Measurements from ENCODE around the gene SLC38A3. TPM values are rescaled to one million over a fixed set of nuclear protein-coding genes. Genes with fewer than 3 reads are reported as not detected.
A peak's percentile ranks its signal among the peaks of the same experiment; 100 is the strongest.

The SLC38A3 gene
- total and polyA plus RNA-seq, 2 of the 8 experiments (the other 6 are each of a cell fraction or from before 2014, with no cell fraction given) = 1.2 to 3.7 TPM

- Histone ChIP-seq H2BK12ac (ENCODE audit: low read depth, low read length) (peak overlapping the region; percentile 91), H3K79me2 (ENCODE audit: control insufficient read depth in 1 of 2, insufficient read depth in 2 of 2, low read length in 2 of 2) (no peaks in the 10 kb centered on the region), H4K20me1 (replicated peaks in 1 of 2; ENCODE audit: control insufficient read depth in 1 of 2, insufficient read depth in 2 of 2, low read length in 2 of 2) (peaks cover 0 to 1% of the 10 kb centered on the region in 2 experiments), H3K18ac (ENCODE audit: extremely low read depth, low read length) (peak overlapping the region; percentile 86), H3K4me3 (ENCODE audit: extremely low read depth in 1 of 4, insufficient read depth in 2 of 4, low read depth in 3 of 4, low read length in 4 of 4) (peak overlapping the region in 1 of 4 experiments; percentile 2; a peak in 1 of 8 replicates), H4K5ac (ENCODE audit: insufficient read length, low read depth, low read length) (peak overlapping the region; percentile 74), H3K27me3 (replicated peaks in 1 of 4; ENCODE audit: control insufficient read depth in 3 of 4, extremely low read depth in 1 of 4, insufficient read depth in 3 of 4, low read length in 3 of 4) (no peaks in the 10 kb centered on the region; a peak in 2 of 7 replicates), H2BK15ac (ENCODE audit: low read length) (peak overlapping the region; percentile 95; the same call in 1 of the 2 replicates), H3K79me1 (ENCODE audit: low read depth, low read length) (no peaks in the 10 kb centered on the region), H3K56ac (replicated peaks; ENCODE audit: insufficient read length, low read depth, low read length) (no peak overlapping the region), H3K23me2 (ENCODE audit: low read depth, low read length) (peaks cover 4% of the 10 kb centered on the region; the same call in 1 of the 2 replicates), H3K27ac (ENCODE audit: low read depth, low read length) (peak overlapping the region; percentile 71), H3K9me3 (ENCODE audit: insufficient read depth in 2 of 2, low read depth in 1 of 2, low read length in 1 of 2) (no peaks in the 10 kb centered on the region), H3K4ac (replicated peaks; ENCODE audit: insufficient read length, low read depth, low read length) (peak overlapping the region; percentile 16), H2AFZ (ENCODE audit: low read length) (no peak overlapping the region), H3K36me3 (ENCODE audit: control insufficient read depth in 2 of 4, insufficient read depth in 4 of 4, low read length in 3 of 4) (no peaks in the 10 kb centered on the region), H2BK20ac (ENCODE audit: low read length) (peak overlapping the region; percentile 95; the same call in 1 of the 2 replicates), H3K14ac (ENCODE audit: insufficient read length) (no peak overlapping the region), H3K23ac (ENCODE audit: insufficient read length) (no peak overlapping the region), H3K9ac (replicated peaks in 1 of 4; ENCODE audit: extremely low read depth in 1 of 4, low read depth in 3 of 4, low read length in 3 of 4) (peak overlapping the region in 1 of 4 experiments; percentile 17; a peak in 1 of 7 replicates), H2BK5ac (ENCODE audit: low read depth, low read length) (peak overlapping the region; percentile 86), H2BK120ac (replicated peaks; ENCODE audit: low read depth, low read length) (no peak overlapping the region), H3K4me2 (ENCODE audit: insufficient read depth in 1 of 2, low read depth in 2 of 2, low read length in 2 of 2) (peak overlapping the region; percentile 46 to 58; a peak in 3 of 4 replicates), H2AK5ac (ENCODE audit: low read depth, low read length) (peak overlapping the region; percentile 29), H4K91ac (replicated peaks; ENCODE audit: insufficient read length, low read length) (peak overlapping the region; percentile 38), H4K8ac (ENCODE audit: extremely low read depth, insufficient read depth, low read length) (peak overlapping the region; percentile 82; the same call in 1 of the 2 replicates), H3K4me1 (replicated peaks in 1 of 4; ENCODE audit: control insufficient read depth in 3 of 4, insufficient read depth in 4 of 4, low read length in 3 of 4) (peaks cover 0 to 58% (median 45%) of the 10 kb centered on the region in 4 experiments; a peak in 6 of 7 replicates)
- 63% methylated on average over 7 of the region's 7 CpGs; no CpG with 5 or more reads in 1 of the 2 experiments for WGBS, 2 experiments (ENCODE audit: extremely low coverage in 1 of 2, insufficient coverage in 1 of 2, insufficient read length in 1 of 2, insufficient replicate concordance in 2 of 2, low coverage in 1 of 2, low lambda C conversion rate in 2 of 2, missing lambda C conversion rate in 1 of 2)
- ChIA-PET POLR2A (ENCODE audit: partially characterized antibody) (interaction anchor here (0.8 to 3.5 kb wide), 22 partner anchors 11 to 384 kb away, joined by 3 to 19 read pairs (median 5); partner anchors contain the start of genes GNAI2, HYAL2, HYAL3 and LSMEM2), CTCF (ENCODE audit: partially characterized antibody) (interaction anchor here (0.8 to 53.5 kb wide), 12 partner anchors 9 to 77 kb away, joined by 3 to 2149 read pairs (median 10); partner anchors contain the start of genes GNAI2, GNAT1, HYAL2 and LSMEM2)
- 0 out of 2 replicates have a peak, but pooled peaks have one; percentile 20 for TF ChIP-seq E2F6 (IDR thresholded peaks at IDR 0.05)
- no peak for TF ChIP-seq NRF1 (IDR thresholded peaks at IDR 0.05; ENCODE audit: low read depth, low read length)
- peak; percentile 1; the same call in 1 of the 2 replicates for TF ChIP-seq SP1 (IDR thresholded peaks at IDR 0.05; ENCODE audit: low read depth, low read length)
- TF ChIP-seq BCL11A (IDR thresholded peaks at IDR 0.05; ENCODE audit: low read depth in 2 of 2, low read length in 2 of 2) = no peak
- no peak for FAIRE-seq
- no peak for DNase-seq (ENCODE audit: low read depth in 1 of 2, low spot score in 2 of 2)
These were observed 60.0 kb downstream of the SLC38A3 start for GRCh38 chr3:50264964-50265485.

Data from H1 (cell line).